Endothelial cell of umbilical vein (primary cell): Measurements from ENCODE around the gene CKAP2. TPM values are rescaled to one million over a fixed set of nuclear protein-coding genes. Genes with fewer than 3 reads are reported as not detected.
"Not testable (repeated sequence)": the region's sequence is repeated elsewhere in the genome, so short reads cannot be mapped to it uniquely, and the experiment has no call there.

Experiments used
- BruUV-seq: library from RNA; stranded (reverse); fragments of 400-500 nt; replicated peaks from 2 replicates; lab custom pipeline; 2021; lab: Mats Ljungman, UMichigan
- CTCF ChIA-PET: fragments of 300-600, 350-600 bp; sonication (Branson Sonifier 250); formaldehyde crosslinking; loops from one replicate; lab custom pipeline; 2021; ENCODE audit warnings: antibody characterized with exemption, inconsistent platforms; lab: Charles Lee
- POLR2A ChIA-PET: fragments of 300-600, 350-600 bp; sonication (Branson Sonifier 250); formaldehyde crosslinking; loops from one replicate; lab custom pipeline; 2021; ENCODE audit warnings: antibody characterized with exemption, inconsistent platforms; lab: Charles Lee
- DNase-seq: peaks from one replicate; pipeline ENCODE4 v3.0.0-alpha.2; 2011; ENCODE audit warnings: low read depth, low spot score
- FAIRE-seq: peaks from 2 replicates; lab custom pipeline; 2011; peaks lifted over from hg19 to GRCh38; lab: Jason Lieb, UNC
- H2AFZ ChIP-seq: 2 replicates; pipeline ENCODE4 v1.6.0; 2012; ENCODE audit warnings: low read depth, low read length, control low read depth, inconsistent platforms
- H3K27ac ChIP-seq: 2 replicates; pipeline ENCODE4 v1.5.1; 2011; ENCODE audit warnings: low read depth, mild to moderate bottlenecking, control low read depth, low read length, moderate library complexity; ENCODE audit not compliant: insufficient read depth
- H3K27me3 ChIP-seq, 2 experiments: 2 replicates each; pipeline versions ENCODE4 v1.6.0 to v1.6.1; 2011; ENCODE audit warnings: low read length in 2 of 2, mixed read lengths in 1 of 2; ENCODE audit not compliant: control insufficient read depth in 2 of 2, insufficient read depth in 2 of 2
- H3K36me3 ChIP-seq, 2 experiments: 2 replicates in 1 of 2; 3 replicates in 1 of 2; pipeline ENCODE4 v1.5.1; 2011; ENCODE audit warnings: low read length in 2 of 2, mild to moderate bottlenecking in 1 of 2, moderate library complexity in 1 of 2; ENCODE audit not compliant: control insufficient read depth in 2 of 2, insufficient read depth in 2 of 2; ENCODE audit errors: extremely low read depth in 1 of 2
- H3K4me1 ChIP-seq: 3 replicates; pipeline ENCODE4 v1.5.1; 2011; ENCODE audit warnings: mild to moderate bottlenecking, low read length; ENCODE audit not compliant: control insufficient read depth, insufficient read depth; ENCODE audit errors: extremely low read depth
- H3K4me2 ChIP-seq: 2 replicates; pipeline ENCODE4 v1.6.1; 2011; ENCODE audit warnings: low read length, control low read depth, mixed read lengths; ENCODE audit not compliant: insufficient read depth
- H3K4me3 ChIP-seq, 3 experiments: fragments of 200-600 bp in 1 of 3; sonication (generic), shearing (Covaris generic) in 1 of 3; replicated peaks in 1 of 3; 2 replicates each; pipeline ENCODE4 v1.5.1; 2011 to 2016; ENCODE audit warnings: control low read depth in 3 of 3, low read length in 3 of 3, mild to moderate bottlenecking in 2 of 3, inconsistent platforms in 1 of 3, low read depth in 1 of 3, moderate library complexity in 1 of 3; ENCODE audit not compliant: insufficient read depth in 1 of 3
- H3K79me2 ChIP-seq: 2 replicates; pipeline ENCODE4 v1.6.0; 2012; ENCODE audit warnings: low read length, inconsistent platforms; ENCODE audit not compliant: control insufficient read depth, insufficient read depth
- H3K9ac ChIP-seq: replicated peaks from 2 replicates; pipeline ENCODE3; 2011; ENCODE audit warnings: low read length, control low read depth; ENCODE audit not compliant: insufficient read depth; ENCODE audit errors: extremely low read depth
- H3K9me1 ChIP-seq: replicated peaks from 3 replicates; pipeline ENCODE4 v1.6.0; 2011; ENCODE audit warnings: mild to moderate bottlenecking, low read length; ENCODE audit not compliant: control insufficient read depth, insufficient read depth; ENCODE audit errors: extremely low read depth
- H3K9me3 ChIP-seq: replicated peaks from 2 replicates; pipeline ENCODE4 v1.5.1; 2012; ENCODE audit warnings: low read length, inconsistent platforms; ENCODE audit not compliant: control insufficient read depth, insufficient read depth
- H4K20me1 ChIP-seq: replicated peaks from 2 replicates; pipeline ENCODE3; 2011; ENCODE audit warnings: mild to moderate bottlenecking, low read length; ENCODE audit not compliant: control insufficient read depth, insufficient read depth; ENCODE audit errors: extremely low read depth
- dilution Hi-C: fragments of 300-500 bp; cut with MboI; formaldehyde crosslinking; loops from one replicate; pipeline ENCODE4 v1.15.0; 2019; ENCODE audit warnings: low sequenced_read_pairs; ENCODE audit not compliant: extremely low pct_ligation_motif_present
- intact Hi-C: fragments of 100-400 bp; cut with micrococcal nuclease; formaldehyde crosslinking; loops from one replicate; pipeline ENCODE4 v1.10.0; 2022
- polyA plus RNA-seq, 4 experiments: library from polyadenylated mRNA; depleted of rRNA in 3 of 4; stranded (reverse) in 3 of 4; unstranded in 1 of 4; fragments of >200 nt; gene quantifications; 2 replicates each; pipeline versions ENCODE4 v1.2.1 to v1.2.3, GENCODE V29; 2011 to 2012; ENCODE audit warnings: missing spikeins in 1 of 4
- total RNA-seq: library from RNA; stranded (reverse); gene quantifications from 2 replicates; pipeline ENCODE4 v1.2.3, GENCODE V29; 2021

The CKAP2 gene
- total and polyA plus RNA-seq, 2 donors (not counting 3 experiments of a cell fraction or from before 2014, with no cell fraction given): 9.2 to 72.1 TPM

DNA sequence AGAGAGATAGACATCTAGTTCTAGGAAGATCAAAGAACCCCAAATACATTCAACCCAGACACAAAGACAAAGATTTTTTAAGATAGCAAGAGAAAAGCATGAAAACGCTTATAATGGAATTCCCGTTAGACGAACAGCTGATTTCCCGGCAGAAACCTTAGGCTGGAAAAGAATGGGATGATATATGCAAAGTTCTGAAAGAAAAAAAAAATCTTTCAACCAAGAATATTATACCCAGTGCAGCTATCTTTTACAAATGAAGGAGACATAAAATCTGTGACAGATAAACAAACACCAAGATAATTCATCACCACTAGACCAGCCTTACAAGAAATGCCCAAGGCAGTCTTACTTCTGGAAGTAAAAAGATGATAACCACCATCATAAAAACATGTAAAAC, 56.3 kb downstream of the CKAP2 start:
- H3K9me1 ChIP-seq, H4K20me1 ChIP-seq, H3K36me3 ChIP-seq, dilution Hi-C loops, H3K9ac ChIP-seq, H2AFZ ChIP-seq, H3K4me2 ChIP-seq, BruUV-seq, H3K4me1 ChIP-seq, H3K27me3 ChIP-seq, H3K4me3 ChIP-seq, H3K27ac ChIP-seq, H3K9me3 ChIP-seq, intact Hi-C loops, CTCF ChIA-PET, POLR2A ChIA-PET, FAIRE-seq, DNase-seq, H3K79me2 ChIP-seq: not testable (repeated sequence)

DNA sequence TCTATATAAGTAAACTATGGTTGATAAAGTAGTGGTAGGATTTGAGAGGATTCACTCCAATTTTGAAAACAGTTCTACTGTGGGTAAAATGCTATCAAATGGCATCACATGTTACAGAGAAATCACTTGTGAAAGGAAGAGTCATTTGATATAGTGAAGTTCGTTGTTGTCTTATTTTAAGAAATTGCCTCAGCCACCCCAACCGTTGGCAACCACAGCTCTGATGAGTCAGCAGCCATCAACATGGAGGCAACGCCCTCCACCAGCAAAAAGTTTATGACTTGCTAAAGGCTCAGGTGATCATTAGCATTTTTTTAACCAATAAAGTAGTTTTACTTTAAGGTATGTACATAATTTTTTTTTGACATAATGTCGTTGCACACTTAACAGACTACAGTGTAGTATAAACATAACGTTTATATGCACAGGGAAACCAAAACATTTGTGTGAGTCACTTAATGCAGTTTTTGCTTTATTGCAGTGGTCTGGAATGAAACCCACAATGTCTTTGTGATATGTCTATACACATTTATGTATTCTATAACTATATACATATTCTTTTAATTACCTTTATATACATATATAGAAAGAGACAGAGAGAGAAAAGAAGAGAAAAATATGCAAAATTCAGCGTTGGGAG, 58.8 kb downstream of the CKAP2 start:
- H3K9me1 ChIP-seq, dilution Hi-C loops, POLR2A ChIA-PET, H3K27me3 ChIP-seq, H3K9ac ChIP-seq, H4K20me1 ChIP-seq, H3K4me1 ChIP-seq, H3K27ac ChIP-seq, BruUV-seq, H3K79me2 ChIP-seq, H2AFZ ChIP-seq, intact Hi-C loops, H3K36me3 ChIP-seq, H3K4me3 ChIP-seq, CTCF ChIA-PET, H3K4me2 ChIP-seq, FAIRE-seq, H3K9me3 ChIP-seq, DNase-seq: not testable (repeated sequence)

GRCh38 chr13:52523323-52523722, 68.0 kb downstream of the CKAP2 start:
- FAIRE-seq, dilution Hi-C loops, H3K36me3 ChIP-seq, POLR2A ChIA-PET, H3K79me2 ChIP-seq, H3K4me3 ChIP-seq, H4K20me1 ChIP-seq, H3K9me3 ChIP-seq, intact Hi-C loops, CTCF ChIA-PET, H3K9me1 ChIP-seq, H3K9ac ChIP-seq, H3K27ac ChIP-seq, H2AFZ ChIP-seq, H3K4me1 ChIP-seq, H3K27me3 ChIP-seq, DNase-seq, BruUV-seq, H3K4me2 ChIP-seq: not testable (repeated sequence)

Other genes with a start within 250 kb of the CKAP2 start
- 25.2 and 25.4 TPM in 2 replicates for gene THSD1, start 49.3 kb upstream of the CKAP2 start, total RNA-seq
- 23.9 and 27.6 TPM in 2 replicates for gene THSD1, start 49.3 kb upstream of the CKAP2 start, polyA plus RNA-seq
- gene VPS36, start 4.8 kb upstream of the CKAP2 start, total RNA-seq: 30.4 and 32.3 TPM in 2 replicates
- gene VPS36, start 4.8 kb upstream of the CKAP2 start, polyA plus RNA-seq: 13.0 and 14.3 TPM in 2 replicates
- gene HNRNPA1L2, start 187.0 kb downstream of the CKAP2 start, total RNA-seq: 11.7 and 12.4 TPM in 2 replicates
- gene HNRNPA1L2, start 187.0 kb downstream of the CKAP2 start, polyA plus RNA-seq: 3.7 and 5.4 TPM in 2 replicates
- 74.2 and 78.8 TPM in 2 replicates for gene SUGT1, start 197.4 kb downstream of the CKAP2 start, total RNA-seq
- 15.2 and 21.7 TPM in 2 replicates for gene SUGT1, start 197.4 kb downstream of the CKAP2 start, polyA plus RNA-seq